BJ (cell line): Measurements from ENCODE around the gene DICER1. TPM values are rescaled to one million over a fixed set of nuclear protein-coding genes. Genes with fewer than 3 reads are reported as not detected.

Experiments used
- CTCF ChIA-PET: fragments of 350-600 bp; formaldehyde crosslinking; extraction: SDS; loops from one replicate; lab custom pipeline; 2021; ENCODE audit warnings: antibody characterized with exemption, inconsistent platforms; lab: Yijun Ruan, JAX
- POLR2A ChIA-PET: fragments of 300-600 bp; sonication (Branson Sonifier 250); formaldehyde crosslinking; extraction: SDS; loops from one replicate; lab custom pipeline; 2021; ENCODE audit warnings: antibody characterized with exemption; lab: Charles Lee
- DNase-seq: peaks from one replicate; pipeline ENCODE4 v3.0.0-alpha.2; 2011; ENCODE audit warnings: low read depth
- H3K27me3 ChIP-seq: 2 replicates; pipeline ENCODE4 v1.6.0; 2011; ENCODE audit warnings: low read length; ENCODE audit not compliant: control insufficient read depth, insufficient read depth
- H3K36me3 ChIP-seq: 2 replicates; pipeline ENCODE4 v1.5.1; 2011; ENCODE audit warnings: low read length; ENCODE audit not compliant: control insufficient read depth, insufficient read depth
- H3K4me3 ChIP-seq: 2 replicates; pipeline ENCODE4 v1.5.1; 2011; ENCODE audit warnings: low read depth, mild to moderate bottlenecking, control low read depth, low read length
- polyA plus RNA-seq: library from polyadenylated mRNA; depleted of rRNA; stranded (reverse); fragments of >200 nt; gene quantifications from 2 replicates; pipeline ENCODE4 v1.2.3, GENCODE V29; 2011
- TF ChIP-seq, protein P1 (sequence below): IDR thresholded peaks from 2 replicates; pipeline ENCODE4 v1.5.1; 2011; ENCODE audit warnings: low read depth, mild to moderate bottlenecking, control low read depth, inconsistent platforms, low read length, moderate library complexity; ENCODE audit not compliant: insufficient read depth

Gene DICER1
- polyA plus RNA-seq, 1 experiment, result 15.7 TPM

DNA sequence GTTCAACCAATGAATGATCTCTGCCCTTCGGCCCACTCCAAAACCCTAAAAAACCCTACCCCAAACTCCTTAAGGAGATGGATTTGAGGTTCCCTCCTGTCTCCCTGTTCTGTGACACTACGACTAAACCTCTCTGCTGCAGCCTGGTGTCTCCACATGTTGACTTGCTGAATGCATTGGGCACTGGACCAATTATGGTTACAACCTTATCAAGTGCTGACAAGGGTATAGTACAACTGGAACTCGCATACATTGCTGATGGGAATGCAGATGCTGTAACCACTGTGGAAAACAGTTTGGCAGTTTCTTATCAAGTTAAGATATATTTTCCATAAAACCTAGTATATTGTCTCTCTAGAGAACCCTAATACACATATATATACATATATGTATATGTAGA lies 6.3 kb upstream of the DICER1 start:
- Histone ChIP-seq H3K27me3 (no peaks in the 10 kb centered on the region), H3K4me3 (no peak overlapping the region), H3K36me3 (no peaks in the 10 kb centered on the region)
- DNase-seq, result no peak
- ChIA-PET POLR2A (no interaction called here), CTCF (no interaction called here)
- TF ChIP-seq, protein P1, sequence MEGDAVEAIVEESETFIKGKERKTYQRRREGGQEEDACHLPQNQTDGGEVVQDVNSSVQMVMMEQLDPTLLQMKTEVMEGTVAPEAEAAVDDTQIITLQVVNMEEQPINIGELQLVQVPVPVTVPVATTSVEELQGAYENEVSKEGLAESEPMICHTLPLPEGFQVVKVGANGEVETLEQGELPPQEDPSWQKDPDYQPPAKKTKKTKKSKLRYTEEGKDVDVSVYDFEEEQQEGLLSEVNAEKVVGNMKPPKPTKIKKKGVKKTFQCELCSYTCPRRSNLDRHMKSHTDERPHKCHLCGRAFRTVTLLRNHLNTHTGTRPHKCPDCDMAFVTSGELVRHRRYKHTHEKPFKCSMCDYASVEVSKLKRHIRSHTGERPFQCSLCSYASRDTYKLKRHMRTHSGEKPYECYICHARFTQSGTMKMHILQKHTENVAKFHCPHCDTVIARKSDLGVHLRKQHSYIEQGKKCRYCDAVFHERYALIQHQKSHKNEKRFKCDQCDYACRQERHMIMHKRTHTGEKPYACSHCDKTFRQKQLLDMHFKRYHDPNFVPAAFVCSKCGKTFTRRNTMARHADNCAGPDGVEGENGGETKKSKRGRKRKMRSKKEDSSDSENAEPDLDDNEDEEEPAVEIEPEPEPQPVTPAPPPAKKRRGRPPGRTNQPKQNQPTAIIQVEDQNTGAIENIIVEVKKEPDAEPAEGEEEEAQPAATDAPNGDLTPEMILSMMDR, result no peak

DNA sequence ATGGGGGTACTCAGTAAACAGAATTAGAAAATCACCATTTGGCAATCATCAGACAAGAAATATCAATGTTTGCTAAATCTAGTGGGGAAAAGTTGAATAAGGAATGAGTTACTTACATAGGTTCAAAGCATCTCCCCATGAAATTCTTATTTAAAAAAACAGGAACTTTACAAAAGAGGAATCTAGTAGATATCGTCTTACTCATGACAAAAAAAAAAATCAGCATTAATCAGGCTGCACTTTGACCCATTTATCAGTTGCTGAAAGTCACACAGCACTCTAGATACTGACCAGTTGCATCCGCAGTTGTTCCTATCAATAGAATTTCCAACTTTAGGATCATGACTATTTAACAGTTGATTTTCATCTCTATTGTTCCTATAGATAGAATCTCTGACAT lies 5.8 kb upstream of the DICER1 start:
- TF ChIP-seq, protein P1, result no peak
- H3K36me3 ChIP-seq, result no peaks in the 10 kb centered on the region
- H3K27me3 ChIP-seq, result no peaks in the 10 kb centered on the region
- ChIA-PET CTCF (no interaction called here), POLR2A (no interaction called here)
- DNase-seq, result no peak
- no peak overlapping the region for H3K4me3 ChIP-seq

DNA sequence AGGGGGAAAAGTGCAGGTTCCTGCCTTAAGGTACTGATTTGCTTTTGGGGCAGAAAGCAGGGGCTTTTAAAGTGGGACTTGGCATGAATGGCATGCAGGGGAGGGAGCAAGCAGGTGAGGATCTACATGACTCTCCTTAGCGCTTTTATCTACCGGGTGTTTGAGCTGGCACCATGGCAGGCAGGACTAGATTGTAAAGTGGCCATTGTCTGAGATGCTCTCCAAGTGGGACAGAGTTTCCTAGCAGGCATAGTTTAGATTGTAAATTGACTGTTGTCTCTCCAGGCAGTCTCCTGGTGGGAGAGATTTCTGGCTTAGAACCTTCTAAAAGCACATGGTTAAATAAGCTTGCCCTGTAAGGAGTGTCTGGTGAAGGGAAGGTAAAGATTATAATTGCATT lies 5.3 kb upstream of the DICER1 start:
- H3K27me3 ChIP-seq, result no peaks in the 10 kb centered on the region
- ChIA-PET POLR2A (no interaction called here), CTCF (no interaction called here)
- no peaks in the 10 kb centered on the region for H3K36me3 ChIP-seq
- DNase-seq, result no peak
- H3K4me3 ChIP-seq, result no peak overlapping the region
- TF ChIP-seq, protein P1, result no peak

DNA sequence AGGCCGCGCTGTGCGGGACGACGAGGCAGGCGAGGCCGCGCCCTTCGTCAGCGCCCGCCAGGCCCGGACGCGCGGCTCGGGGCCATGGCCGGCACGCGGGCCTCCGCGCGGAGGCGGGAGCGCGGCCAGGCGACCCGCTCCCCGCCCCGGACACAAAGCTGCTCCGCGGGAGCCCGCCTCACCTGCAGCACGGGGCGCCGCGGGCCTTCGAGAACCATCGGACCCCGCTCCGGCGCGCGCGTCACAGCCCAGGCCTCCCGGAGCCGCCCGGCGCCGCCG lies 342 bp downstream of the DICER1 start:
- no peak for DNase-seq
- no peaks in the 10 kb centered on the region for H3K36me3 ChIP-seq
- no peaks in the 10 kb centered on the region for H3K27me3 ChIP-seq
- POLR2A ChIA-PET, result no interaction called here
- CTCF ChIA-PET, result no interaction called here
- TF ChIP-seq, protein P1, result no peak
- peak overlapping the region; percentile 83 for H3K4me3 ChIP-seq

DNA sequence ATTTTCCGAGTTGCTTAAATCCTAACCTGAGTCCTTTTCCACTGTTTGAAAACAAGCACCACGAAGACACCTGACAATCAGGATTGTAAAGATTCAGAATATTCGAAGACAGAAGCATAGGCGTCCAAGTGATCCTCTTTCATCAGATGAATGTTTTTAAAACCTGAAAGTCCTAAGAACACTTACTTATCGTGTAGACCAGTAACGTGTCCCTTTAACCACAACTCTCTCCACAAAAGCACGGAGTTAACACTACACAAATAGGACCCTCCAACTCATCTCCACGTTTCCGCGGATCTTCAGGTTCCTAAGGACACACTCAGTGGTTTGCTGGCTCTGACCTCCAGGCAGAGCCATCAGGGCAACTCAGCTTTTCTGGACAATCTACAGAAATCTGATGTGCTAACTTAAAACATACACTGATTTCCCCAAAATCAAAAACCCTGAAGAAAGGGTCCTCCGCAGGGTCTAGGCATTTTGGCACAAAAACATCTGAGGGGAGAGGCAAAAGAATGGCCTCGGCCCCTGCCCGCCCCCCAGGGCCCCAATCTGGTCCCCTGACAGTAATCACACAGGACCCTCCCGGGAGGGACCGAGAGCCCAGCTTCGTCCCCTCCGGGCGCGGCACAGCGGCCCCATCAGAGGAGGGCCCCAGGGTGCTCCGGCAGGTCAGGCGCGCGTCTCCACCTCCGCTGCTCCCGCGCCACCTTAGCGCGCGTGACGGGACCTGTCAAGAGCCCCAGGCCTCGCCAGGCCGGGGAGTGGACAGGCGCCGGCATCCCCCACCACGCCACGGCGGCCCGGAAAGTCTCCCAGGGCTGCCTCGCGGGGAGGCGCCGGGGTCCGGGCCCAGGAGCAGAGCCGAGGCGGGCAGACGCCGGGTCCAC lies 925 bp downstream of the DICER1 start:
- no peaks in the 10 kb centered on the region for H3K27me3 ChIP-seq
- TF ChIP-seq, protein P1, result no peak
- no peaks in the 10 kb centered on the region for H3K36me3 ChIP-seq
- no peak for DNase-seq
- ChIA-PET CTCF (interaction anchor here (0.6 kb wide), 1 partner anchor 276 kb away, joined by 3 read pairs; no protein-coding TSS in a partner anchor), POLR2A (no interaction called here)
- peak overlapping the region; percentile 83 for H3K4me3 ChIP-seq
